HepG2 (cell line): Measurements from ENCODE around the gene COASY. TPM values are rescaled to one million over a fixed set of nuclear protein-coding genes. Genes with fewer than 3 reads are reported as not detected.

Experiments used
- AKAP8 ChIP-seq: sonication (generic); formaldehyde crosslinking; IDR thresholded peaks from 2 replicates; pipeline ENCODE4 v1.5.1; 2020; ENCODE audit warnings: mild to moderate bottlenecking, missing genetic modification reagents
- NR2F1 ChIP-seq, 2 experiments: fragments of 450-650 bp in 1 of 2; formaldehyde crosslinking in 1 of 2; IDR thresholded peaks; 2 replicates each; pipeline versions ENCODE4 v1.5.0 to v1.6.1; 2016 to 2020; ENCODE audit warnings: mild to moderate bottlenecking in 1 of 2, missing compliant biosample characterization in 1 of 2, missing genetic modification reagents in 1 of 2, moderate library complexity in 1 of 2
- PRMT3 ChIP-seq: sonication (generic); formaldehyde crosslinking; IDR thresholded peaks from 2 replicates; pipeline ENCODE4 v1.8.1; 2022; ENCODE audit warnings: low read depth, mild to moderate bottlenecking, moderate library complexity, missing genetic modification reagents, borderline replicate concordance
- SKIL ChIP-seq: sonication (generic); formaldehyde crosslinking; IDR thresholded peaks from 2 replicates; pipeline ENCODE4 v1.8.0; 2022; ENCODE audit warnings: missing genetic modification reagents, mild to moderate bottlenecking, moderate library complexity, borderline replicate concordance
- SNAPC4 ChIP-seq: sonication (generic); formaldehyde crosslinking; IDR thresholded peaks from 2 replicates; pipeline ENCODE4 v1.4.0; 2020; ENCODE audit warnings: mild to moderate bottlenecking, missing genetic modification reagents
- SNAPC5 ChIP-seq: sonication (generic); formaldehyde crosslinking; IDR thresholded peaks from 2 replicates; pipeline ENCODE4 v1.8.1; 2023; ENCODE audit warnings: mild to moderate bottlenecking, missing genetic modification reagents, borderline replicate concordance
- ZBTB10 ChIP-seq: sonication (generic); formaldehyde crosslinking; IDR thresholded peaks from 2 replicates; pipeline ENCODE4 v1.4.0; 2020; ENCODE audit warnings: missing genetic modification reagents, borderline replicate concordance
- ZFP37 ChIP-seq: sonication (generic); formaldehyde crosslinking; IDR thresholded peaks from 2 replicates; pipeline ENCODE4 v1.4.0; 2020; ENCODE audit warnings: missing genetic modification reagents, borderline replicate concordance
- ZNF333 ChIP-seq: sonication (generic); formaldehyde crosslinking; IDR thresholded peaks from 2 replicates; pipeline ENCODE4 v1.4.0; 2020; ENCODE audit warnings: mild to moderate bottlenecking, missing genetic modification reagents, borderline replicate concordance
- ZNF33A ChIP-seq: sonication (generic); formaldehyde crosslinking; IDR thresholded peaks from 2 replicates; pipeline ENCODE4 v1.5.1; 2020; ENCODE audit warnings: missing genetic modification reagents, mild to moderate bottlenecking, moderate library complexity, borderline replicate concordance
- ZNF704 ChIP-seq: sonication (generic); formaldehyde crosslinking; IDR thresholded peaks from 2 replicates; pipeline ENCODE4 v1.8.1; 2023; ENCODE audit warnings: mild to moderate bottlenecking, inconsistent platforms, moderate library complexity, missing genetic modification reagents, borderline replicate concordance
- ZNF878 ChIP-seq: sonication (generic); formaldehyde crosslinking; IDR thresholded peaks from 2 replicates; pipeline ENCODE4 v1.8.1; 2023; ENCODE audit warnings: mild to moderate bottlenecking, missing genetic modification reagents, moderate library complexity
- ZSCAN12 ChIP-seq: sonication (generic); formaldehyde crosslinking; IDR thresholded peaks from 2 replicates; pipeline ENCODE4 v1.9.0; 2021; ENCODE audit warnings: mild to moderate bottlenecking, missing genetic modification reagents
- ZSCAN20 ChIP-seq: sonication (generic); formaldehyde crosslinking; IDR thresholded peaks from 2 replicates; pipeline ENCODE4 v1.4.0; 2020; ENCODE audit warnings: missing genetic modification reagents, mild to moderate bottlenecking, borderline replicate concordance
- polyA plus RNA-seq, 8 experiments: library from polyadenylated mRNA; depleted of rRNA in 3 of 8; stranded (reverse) in 7 of 8; unstranded in 1 of 8; fragments of >200 nt; fragmentation: Illumina TruSeq in 4 of 8; extraction: Trizol in 4 of 8; gene quantifications; 2 replicates each; pipeline versions ENCODE4 v1.2.1 to v1.2.3, GENCODE V29; 2011 to 2016; ENCODE audit warnings: low read depth in 4 of 8, missing spikeins in 1 of 8, mixed read lengths in 1 of 8; ENCODE audit not compliant: insufficient read depth in 1 of 8
- total RNA-seq, 5 experiments: library from RNA; depleted of rRNA; stranded (reverse); fragments of >200 nt; fragmentation: Illumina TruSeq; extraction: Trizol; gene quantifications; 2 replicates each; pipeline ENCODE4 v1.2.3, GENCODE V29; 2016; ENCODE audit warnings: low read depth in 1 of 5

COASY gene
- total and polyA plus RNA-seq, 2 of the 13 experiments (the other 11 are each of a cell fraction or from before 2014, with no cell fraction given) = 90.7 to 125 TPM

- peak; percentile 26; the same call in 1 of the 2 replicates for TF ChIP-seq PRMT3
- peak; percentile 58; the same call in 1 of the 2 replicates for TF ChIP-seq ZFP37 (CRISPR knock-in tag)
- peak; percentile 71 for TF ChIP-seq SKIL
- no peak for TF ChIP-seq SNAPC5 (CRISPR knock-in tag)
- TF ChIP-seq ZNF33A (CRISPR knock-in tag) = no peak
- no peak for TF ChIP-seq NR2F1 (CRISPR knock-in tag; IDR thresholded peaks at IDR 0.05)
- TF ChIP-seq ZSCAN12 = 0 out of 2 replicates have a peak, but pooled peaks have one; percentile 63
- TF ChIP-seq AKAP8 (CRISPR knock-in tag) = peak; percentile 95
- TF ChIP-seq ZNF333 (CRISPR knock-in tag) = no peak; the same call in 1 of the 2 replicates
- TF ChIP-seq ZNF878 (CRISPR knock-in tag) = no peak; the same call in none of the 2 replicates
- 0 out of 2 replicates have a peak, but pooled peaks have one; percentile 55 for TF ChIP-seq ZBTB10 (CRISPR knock-in tag)
- TF ChIP-seq ZSCAN20 = peak; percentile 47; the same call in 1 of the 2 replicates
- no peak; the same call in 1 of the 2 replicates for TF ChIP-seq ZNF704
- no peak for TF ChIP-seq SNAPC4 (CRISPR knock-in tag)
These were observed 7.5 kb upstream of the COASY start (continued) for GRCh38 chr17:42554250-42555121.
